ENCODE data around the gene RBL1. TPM values are rescaled to one million over a fixed set of nuclear protein-coding genes. Genes with fewer than 3 reads are reported as not detected.
A peak's percentile ranks its signal among the peaks of the same experiment; 100 is the strongest.

RBL1 gene
- total RNA-seq, 1 experiment from 2014 or later, result 14.6 TPM

GRCh38 chr20:37108676-37109075, 12.9 kb upstream of the RBL1 start:
- no peaks in the 10 kb centered on the region for H4K20me1 ChIP-seq (ENCODE audit: insufficient read depth)
- H3K9me2 ChIP-seq (ENCODE audit: insufficient read depth), result no peaks in the 10 kb centered on the region
- H3K27me3 ChIP-seq (ENCODE audit: insufficient read depth, low read depth), result no peaks in the 10 kb centered on the region
- H3K27ac ChIP-seq, result no peak overlapping the region
- H3K79me2 ChIP-seq (ENCODE audit: low read depth), result no peaks in the 10 kb centered on the region
- DNase-seq, result no peak
- intact Hi-C loops (cut with micrococcal nuclease; ENCODE audit: unreplicated experiment), result no loop called here
- POLR2A ChIA-PET (ENCODE audit: unreplicated experiment), result no interaction called here
- H3K4me3 ChIP-seq, result no peak overlapping the region
- H3K4me1 ChIP-seq (replicated peaks; ENCODE audit: insufficient read depth), result no peaks in the 10 kb centered on the region
- no TSS peak for BruUV-seq (replicated peaks)
- H2AFZ ChIP-seq, result no peak overlapping the region; the same call in 1 of the 2 replicates
- no peaks in the 10 kb centered on the region for H3F3A ChIP-seq (ENCODE audit: insufficient read depth, low read depth)
- H3K36me3 ChIP-seq (ENCODE audit: low read depth), result no peaks in the 10 kb centered on the region
- TF ChIP-seq CTCF (conservative IDR thresholded peaks at IDR 0.05) (no peak), EZH2 (IDR thresholded peaks at IDR 0.05; ENCODE audit: low read depth) (no peak)
- no peaks in the 10 kb centered on the region for H3K9me3 ChIP-seq (ENCODE audit: insufficient read depth, low read depth)
- H3K4me2 ChIP-seq, result no peak overlapping the region
- CTCF ChIA-PET, result no interaction called here

- POLR2A ChIA-PET (ENCODE audit: unreplicated experiment), result no interaction called here
Measured at GRCh38 chr20:37102571-37102970, 6.8 kb upstream of the RBL1 start.

DNA sequence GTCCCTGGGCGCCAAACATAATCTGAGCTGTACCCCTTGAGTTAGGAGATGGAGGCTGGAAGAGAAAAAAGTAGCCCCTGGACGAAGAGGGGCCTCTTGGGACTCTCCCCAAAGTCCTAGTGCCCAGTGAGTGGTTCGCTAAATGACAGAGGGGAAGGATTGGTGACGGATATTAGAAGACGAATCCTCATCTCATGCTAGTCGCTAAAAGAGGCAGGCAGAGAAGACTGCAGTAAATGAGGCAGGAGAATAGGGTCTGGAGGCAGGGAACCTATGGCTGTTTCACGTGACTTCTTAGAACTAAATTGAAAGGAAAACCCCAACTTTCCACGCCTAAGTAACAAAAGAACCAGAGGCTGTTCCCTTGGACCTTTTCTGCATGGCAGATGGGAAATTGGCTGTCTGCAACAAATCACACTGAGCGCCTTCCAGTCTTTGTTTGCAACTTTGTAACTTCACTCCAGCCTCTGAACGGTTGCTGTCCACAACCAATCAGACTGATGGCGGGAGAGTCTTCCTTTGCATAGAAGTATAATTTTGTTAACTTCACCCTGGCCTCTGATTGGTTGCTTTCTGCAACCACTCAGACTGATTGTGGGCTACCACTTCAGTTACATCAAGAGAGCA, 731 bp upstream of the RBL1 start:
- Histone ChIP-seq H3K9me2 (ENCODE audit: insufficient read depth) (no peaks in the 10 kb centered on the region), H3K4me2 (peak overlapping the region; percentile 93), H3K79me2 (ENCODE audit: low read depth) (peaks cover 21% of the 10 kb centered on the region), H2AFZ (peak overlapping the region; percentile 94), H3K4me1 (replicated peaks; ENCODE audit: insufficient read depth) (peaks cover 14% of the 10 kb centered on the region), H3K27me3 (ENCODE audit: insufficient read depth, low read depth) (no peaks in the 10 kb centered on the region), H3K9me3 (ENCODE audit: insufficient read depth, low read depth) (no peaks in the 10 kb centered on the region), H3F3A (ENCODE audit: insufficient read depth, low read depth) (no peaks in the 10 kb centered on the region), H3K36me3 (ENCODE audit: low read depth) (no peaks in the 10 kb centered on the region), H4K20me1 (ENCODE audit: insufficient read depth) (no peaks in the 10 kb centered on the region), H3K27ac (no peak overlapping the region), H3K4me3 (peak overlapping the region; percentile 99)
- TF ChIP-seq EZH2 (IDR thresholded peaks at IDR 0.05; ENCODE audit: low read depth), result no peak
- no peak for TF ChIP-seq CTCF (conservative IDR thresholded peaks at IDR 0.05)
- BruUV-seq (replicated peaks), result TSS peak; percentile 74
- ChIA-PET POLR2A (ENCODE audit: unreplicated experiment) (interaction anchor here (0.7 kb wide), 1 partner anchor 261 kb away, joined by 4 read pairs; no protein-coding TSS in a partner anchor), CTCF (no interaction called here)
- no peak for DNase-seq
- intact Hi-C loops (cut with micrococcal nuclease; ENCODE audit: unreplicated experiment), result no loop called here

More at GRCh38 chr20:37102571-37102970, 6.8 kb upstream of the RBL1 start:
- TF ChIP-seq CTCF (conservative IDR thresholded peaks at IDR 0.05), result no peak
- TF ChIP-seq EZH2 (IDR thresholded peaks at IDR 0.05; ENCODE audit: low read depth), result no peak
- Histone ChIP-seq H3K9me3 (ENCODE audit: insufficient read depth, low read depth) (no peaks in the 10 kb centered on the region), H4K20me1 (ENCODE audit: insufficient read depth) (no peaks in the 10 kb centered on the region), H3F3A (ENCODE audit: insufficient read depth, low read depth) (no peaks in the 10 kb centered on the region), H3K9me2 (ENCODE audit: insufficient read depth) (no peaks in the 10 kb centered on the region), H3K4me3 (no peak overlapping the region), H3K36me3 (ENCODE audit: low read depth) (no peaks in the 10 kb centered on the region), H3K4me1 (replicated peaks; ENCODE audit: insufficient read depth) (no peaks in the 10 kb centered on the region), H2AFZ (no peak overlapping the region), H3K27ac (no peak overlapping the region), H3K27me3 (ENCODE audit: insufficient read depth, low read depth) (no peaks in the 10 kb centered on the region), H3K4me2 (no peak overlapping the region), H3K79me2 (ENCODE audit: low read depth) (no peaks in the 10 kb centered on the region)
- DNase-seq, result no peak
- no TSS peak for BruUV-seq (replicated peaks)
- CTCF ChIA-PET, result interaction anchor here (0.5 kb wide), 1 partner anchor 270 kb away, joined by 3 read pairs; no protein-coding TSS in a partner anchor
- intact Hi-C loops (cut with micrococcal nuclease; ENCODE audit: unreplicated experiment), result no loop called here

Data from PC-9 (cell line).